ENCODE data around the gene ZNF474.
A peak's percentile ranks its signal among the peaks of the same experiment; 100 is the strongest.

The ZNF474 gene

GRCh38 chr5:122141751-122142150 lies 12.4 kb downstream of the ZNF474 start:
- H3K27me3 ChIP-seq (ENCODE audit: low read depth, low read length) = no peaks in the 10 kb centered on the region
- H3K36me3 ChIP-seq (ENCODE audit: control insufficient read depth in 1 of 2, insufficient read depth in 2 of 2, low read length in 2 of 2) = no peaks in the 10 kb centered on the region
- no peak overlapping the region for H3K27ac ChIP-seq (ENCODE audit: low read length)
- H3K4me3 ChIP-seq (ENCODE audit: low read depth in 1 of 2, low read length in 2 of 2) = no peak overlapping the region
- H3K9me3 ChIP-seq (ENCODE audit: control insufficient read depth in 1 of 2, low read length in 2 of 2) = no peaks in the 10 kb centered on the region
- H3K4me1 ChIP-seq (ENCODE audit: control insufficient read depth in 1 of 2, insufficient read depth in 2 of 2, low read length in 2 of 2) = no peaks in the 10 kb centered on the region

- no peaks in the 10 kb centered on the region for H3K4me1 ChIP-seq (ENCODE audit: control insufficient read depth in 1 of 2, insufficient read depth in 2 of 2, low read length in 2 of 2)
These were observed 13.3 kb downstream of the ZNF474 start for GRCh38 chr5:122142480-122143164.

GRCh38 chr5:122144236-122144635 lies 14.9 kb downstream of the ZNF474 start:
- H3K27ac ChIP-seq (ENCODE audit: low read length) = no peak overlapping the region
- no peaks in the 10 kb centered on the region for H3K4me1 ChIP-seq (ENCODE audit: control insufficient read depth in 1 of 2, insufficient read depth in 2 of 2, low read length in 2 of 2)
- no peaks in the 10 kb centered on the region for H3K27me3 ChIP-seq (ENCODE audit: low read depth, low read length)
- no peaks in the 10 kb centered on the region for H3K9me3 ChIP-seq (ENCODE audit: control insufficient read depth in 1 of 2, low read length in 2 of 2)
- H3K36me3 ChIP-seq (ENCODE audit: control insufficient read depth in 1 of 2, insufficient read depth in 2 of 2, low read length in 2 of 2) = no peaks in the 10 kb centered on the region
- H3K4me3 ChIP-seq (ENCODE audit: low read depth in 1 of 2, low read length in 2 of 2) = no peak overlapping the region

More at GRCh38 chr5:122142480-122143164, 13.3 kb downstream of the ZNF474 start:
- H3K27ac ChIP-seq (ENCODE audit: low read length) = no peak overlapping the region
- H3K9me3 ChIP-seq (ENCODE audit: control insufficient read depth in 1 of 2, low read length in 2 of 2) = no peaks in the 10 kb centered on the region
- no peaks in the 10 kb centered on the region for H3K27me3 ChIP-seq (ENCODE audit: low read depth, low read length)
- H3K4me3 ChIP-seq (ENCODE audit: low read depth in 1 of 2, low read length in 2 of 2) = no peak overlapping the region
- no peaks in the 10 kb centered on the region for H3K36me3 ChIP-seq (ENCODE audit: control insufficient read depth in 1 of 2, insufficient read depth in 2 of 2, low read length in 2 of 2)

GRCh38 chr5:122145906-122146305 lies 16.6 kb downstream of the ZNF474 start:
- no peaks in the 10 kb centered on the region for H3K27me3 ChIP-seq (ENCODE audit: low read depth, low read length)
- no peaks in the 10 kb centered on the region for H3K4me1 ChIP-seq (ENCODE audit: control insufficient read depth in 1 of 2, insufficient read depth in 2 of 2, low read length in 2 of 2)
- H3K27ac ChIP-seq (ENCODE audit: low read length) = no peak overlapping the region
- no peaks in the 10 kb centered on the region for H3K36me3 ChIP-seq (ENCODE audit: control insufficient read depth in 1 of 2, insufficient read depth in 2 of 2, low read length in 2 of 2)
- H3K4me3 ChIP-seq (ENCODE audit: low read depth in 1 of 2, low read length in 2 of 2) = no peak overlapping the region
- no peaks in the 10 kb centered on the region for H3K9me3 ChIP-seq (ENCODE audit: control insufficient read depth in 1 of 2, low read length in 2 of 2)

GRCh38 chr5:122149321-122150090 lies 20.2 kb downstream of the ZNF474 start:
- Histone ChIP-seq H3K36me3 (ENCODE audit: control insufficient read depth in 1 of 2, insufficient read depth in 2 of 2, low read length in 2 of 2) (peaks cover 0 to 4% of the 10 kb centered on the region in 2 donors), H3K4me1 (ENCODE audit: control insufficient read depth in 1 of 2, insufficient read depth in 2 of 2, low read length in 2 of 2) (peaks cover 0 to 13% of the 10 kb centered on the region in 2 donors), H3K27ac (ENCODE audit: low read length) (no peak overlapping the region), H3K9me3 (ENCODE audit: control insufficient read depth in 1 of 2, low read length in 2 of 2) (no peaks in the 10 kb centered on the region), H3K27me3 (ENCODE audit: low read depth, low read length) (no peaks in the 10 kb centered on the region), H3K4me3 (ENCODE audit: low read depth in 1 of 2, low read length in 2 of 2) (no peak overlapping the region)

- Histone ChIP-seq H3K27ac (ENCODE audit: low read length) (no peak overlapping the region), H3K4me3 (ENCODE audit: low read depth in 1 of 2, low read length in 2 of 2) (no peak overlapping the region), H3K9me3 (ENCODE audit: control insufficient read depth in 1 of 2, low read length in 2 of 2) (no peaks in the 10 kb centered on the region), H3K4me1 (ENCODE audit: control insufficient read depth in 1 of 2, insufficient read depth in 2 of 2, low read length in 2 of 2) (peaks cover 0 to 13% of the 10 kb centered on the region in 2 donors), H3K27me3 (ENCODE audit: low read depth, low read length) (no peaks in the 10 kb centered on the region), H3K36me3 (ENCODE audit: control insufficient read depth in 1 of 2, insufficient read depth in 2 of 2, low read length in 2 of 2) (peaks cover 0 to 4% of the 10 kb centered on the region in 2 donors)
These were observed 20.9 kb downstream of the ZNF474 start for GRCh38 chr5:122150215-122150614.

- no peaks in the 10 kb centered on the region for H3K9me3 ChIP-seq (ENCODE audit: control insufficient read depth in 1 of 2, low read length in 2 of 2)
- H3K36me3 ChIP-seq (ENCODE audit: control insufficient read depth in 1 of 2, insufficient read depth in 2 of 2, low read length in 2 of 2) = peaks cover 0 to 4% of the 10 kb centered on the region in 2 donors
- peaks cover 0 to 13% of the 10 kb centered on the region in 2 donors for H3K4me1 ChIP-seq (ENCODE audit: control insufficient read depth in 1 of 2, insufficient read depth in 2 of 2, low read length in 2 of 2)
- no peaks in the 10 kb centered on the region for H3K27me3 ChIP-seq (ENCODE audit: low read depth, low read length)
- H3K27ac ChIP-seq (ENCODE audit: low read length) = no peak overlapping the region
- no peak overlapping the region for H3K4me3 ChIP-seq (ENCODE audit: low read depth in 1 of 2, low read length in 2 of 2)
These were observed 22.3 kb downstream of the ZNF474 start for GRCh38 chr5:122151640-122152039.

GRCh38 chr5:122152266-122152900 lies 23.0 kb downstream of the ZNF474 start:
- Histone ChIP-seq H3K9me3 (ENCODE audit: control insufficient read depth in 1 of 2, low read length in 2 of 2) (no peaks in the 10 kb centered on the region), H3K36me3 (ENCODE audit: control insufficient read depth in 1 of 2, insufficient read depth in 2 of 2, low read length in 2 of 2) (peaks cover 0 to 4% of the 10 kb centered on the region in 2 donors), H3K4me1 (ENCODE audit: control insufficient read depth in 1 of 2, insufficient read depth in 2 of 2, low read length in 2 of 2) (peaks cover 0 to 13% of the 10 kb centered on the region in 2 donors), H3K27me3 (ENCODE audit: low read depth, low read length) (no peaks in the 10 kb centered on the region), H3K4me3 (ENCODE audit: low read depth in 1 of 2, low read length in 2 of 2) (peak overlapping the region in 1 of 2 donors; percentile 12), H3K27ac (ENCODE audit: low read length) (peak overlapping the region; percentile 40)

- H3K4me1 ChIP-seq (ENCODE audit: control insufficient read depth in 1 of 2, insufficient read depth in 2 of 2, low read length in 2 of 2) = peaks cover 0 to 13% of the 10 kb centered on the region in 2 donors
- peak overlapping the region in 1 of 2 donors; percentile 12 for H3K4me3 ChIP-seq (ENCODE audit: low read depth in 1 of 2, low read length in 2 of 2)
- H3K36me3 ChIP-seq (ENCODE audit: control insufficient read depth in 1 of 2, insufficient read depth in 2 of 2, low read length in 2 of 2) = peaks cover 0 to 4% of the 10 kb centered on the region in 2 donors
- peak overlapping the region; percentile 40 for H3K27ac ChIP-seq (ENCODE audit: low read length)
- H3K27me3 ChIP-seq (ENCODE audit: low read depth, low read length) = no peaks in the 10 kb centered on the region
- H3K9me3 ChIP-seq (ENCODE audit: control insufficient read depth in 1 of 2, low read length in 2 of 2) = no peaks in the 10 kb centered on the region
These were observed 23.9 kb downstream of the ZNF474 start for GRCh38 chr5:122153230-122153629.

GRCh38 chr5:122153774-122154173 lies 24.4 kb downstream of the ZNF474 start:
- H3K36me3 ChIP-seq (ENCODE audit: control insufficient read depth in 1 of 2, insufficient read depth in 2 of 2, low read length in 2 of 2) = peaks cover 0 to 4% of the 10 kb centered on the region in 2 donors
- no peaks in the 10 kb centered on the region for H3K9me3 ChIP-seq (ENCODE audit: control insufficient read depth in 1 of 2, low read length in 2 of 2)
- no peaks in the 10 kb centered on the region for H3K27me3 ChIP-seq (ENCODE audit: low read depth, low read length)
- H3K4me3 ChIP-seq (ENCODE audit: low read depth in 1 of 2, low read length in 2 of 2) = no peak overlapping the region
- peak overlapping the region; percentile 34 for H3K27ac ChIP-seq (ENCODE audit: low read length)
- peaks cover 0 to 13% of the 10 kb centered on the region in 2 donors for H3K4me1 ChIP-seq (ENCODE audit: control insufficient read depth in 1 of 2, insufficient read depth in 2 of 2, low read length in 2 of 2)

GRCh38 chr5:122154491-122154890 lies 25.1 kb downstream of the ZNF474 start:
- no peaks in the 10 kb centered on the region for H3K9me3 ChIP-seq (ENCODE audit: control insufficient read depth in 1 of 2, low read length in 2 of 2)
- no peak overlapping the region for H3K27ac ChIP-seq (ENCODE audit: low read length)
- H3K4me1 ChIP-seq (ENCODE audit: control insufficient read depth in 1 of 2, insufficient read depth in 2 of 2, low read length in 2 of 2) = peaks cover 0 to 13% of the 10 kb centered on the region in 2 donors
- no peaks in the 10 kb centered on the region for H3K27me3 ChIP-seq (ENCODE audit: low read depth, low read length)
- H3K36me3 ChIP-seq (ENCODE audit: control insufficient read depth in 1 of 2, insufficient read depth in 2 of 2, low read length in 2 of 2) = peaks cover 0 to 4% of the 10 kb centered on the region in 2 donors
- H3K4me3 ChIP-seq (ENCODE audit: low read depth in 1 of 2, low read length in 2 of 2) = no peak overlapping the region
